DMS 273 (cell line): ENCODE data around the gene UCN2.
"Not testable (repeated sequence)": the region's sequence is repeated elsewhere in the genome, so short reads cannot be mapped to it uniquely, and the experiment has no call there.

Experiments
- DNase-seq: peaks from one replicate; lab custom pipeline; 2025; ENCODE audit not compliant: unreplicated experiment; lab: John Stamatoyannopoulos, UW

Gene UCN2

GRCh38 chr3:48543271-48543866 is 20.2 kb downstream of the UCN2 start:
- peak; percentile 89 for DNase-seq

DNA sequence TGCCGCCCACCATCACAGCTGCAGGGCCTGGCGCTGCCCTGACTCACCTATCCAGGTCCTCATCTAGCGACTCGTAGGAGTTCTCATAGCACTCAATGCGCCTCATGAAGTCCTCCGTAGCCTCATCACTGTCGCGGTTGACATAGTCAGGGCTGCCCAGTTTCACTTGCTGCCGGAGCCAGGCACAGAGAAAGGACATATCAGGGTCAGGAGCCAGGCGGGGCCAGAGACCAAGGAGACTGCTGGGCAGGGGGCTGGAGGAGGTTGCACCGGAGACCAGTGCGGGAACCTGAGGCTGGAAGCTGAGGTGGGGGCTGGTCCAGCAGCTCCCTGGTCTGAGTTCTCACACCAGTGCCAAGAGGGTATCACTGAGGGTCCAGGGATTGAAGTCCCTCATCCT is 25.1 kb downstream of the UCN2 start:
- no peak for DNase-seq

DNA sequence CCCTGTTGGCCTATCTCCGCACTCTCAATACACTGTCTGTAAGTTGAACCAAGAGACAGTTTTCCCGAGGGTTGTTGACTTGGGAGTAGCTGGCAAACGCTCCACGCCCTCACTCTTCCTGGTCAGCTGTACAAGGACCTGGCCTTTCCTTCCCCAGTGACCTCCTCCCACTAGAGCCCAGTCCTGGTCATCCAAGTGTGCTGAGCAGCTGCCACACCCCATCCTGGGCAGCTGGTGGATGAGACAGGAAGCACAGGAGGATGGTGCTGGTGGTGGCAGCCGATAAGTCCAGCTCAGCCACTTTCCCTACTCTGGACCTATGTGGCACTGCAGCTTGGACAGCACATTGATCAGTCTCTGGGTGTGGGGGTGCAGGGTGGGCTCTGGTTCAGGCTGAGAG is 26.8 kb downstream of the UCN2 start:
- DNase-seq: no peak

DNA sequence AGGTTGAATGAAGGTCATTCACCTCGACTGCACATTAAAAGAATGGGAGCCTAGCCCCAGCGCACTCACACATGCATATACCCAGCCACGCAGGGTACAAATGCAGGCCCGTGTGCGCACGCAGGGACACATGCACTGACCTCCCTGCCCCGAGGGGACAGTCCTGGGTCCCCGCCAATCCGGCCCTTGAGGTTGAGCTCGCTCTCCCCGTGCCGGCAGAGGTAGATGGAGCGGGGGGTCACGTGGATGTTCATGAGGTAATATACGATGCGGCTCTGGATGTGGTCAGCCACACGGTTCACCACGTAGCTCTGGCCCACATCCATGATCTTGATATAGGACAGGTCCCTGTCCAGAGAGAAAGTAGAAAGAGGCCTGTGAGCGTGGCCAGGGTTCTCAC is 27.5 kb downstream of the UCN2 start:
- DNase-seq: no peak

DNA sequence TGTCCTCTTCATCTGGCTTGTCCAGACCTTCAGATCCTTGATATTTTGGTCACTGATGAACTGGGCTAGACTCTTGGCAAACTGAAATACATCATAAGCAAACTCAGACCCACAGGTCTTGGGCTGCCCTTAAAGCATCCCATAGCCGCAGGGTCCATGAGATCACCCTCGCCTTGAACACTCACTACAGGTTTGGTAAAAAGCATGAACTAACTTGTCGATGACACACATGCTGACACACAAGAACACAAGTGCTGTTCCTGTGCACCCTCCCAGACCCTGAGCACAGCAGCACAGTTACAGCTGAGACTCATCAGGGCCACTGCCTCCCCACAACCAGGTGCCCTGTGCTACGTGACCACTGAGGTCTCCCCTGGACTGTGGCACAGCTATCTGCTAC is 28.0 kb downstream of the UCN2 start:
- DNase-seq: no peak

DNA sequence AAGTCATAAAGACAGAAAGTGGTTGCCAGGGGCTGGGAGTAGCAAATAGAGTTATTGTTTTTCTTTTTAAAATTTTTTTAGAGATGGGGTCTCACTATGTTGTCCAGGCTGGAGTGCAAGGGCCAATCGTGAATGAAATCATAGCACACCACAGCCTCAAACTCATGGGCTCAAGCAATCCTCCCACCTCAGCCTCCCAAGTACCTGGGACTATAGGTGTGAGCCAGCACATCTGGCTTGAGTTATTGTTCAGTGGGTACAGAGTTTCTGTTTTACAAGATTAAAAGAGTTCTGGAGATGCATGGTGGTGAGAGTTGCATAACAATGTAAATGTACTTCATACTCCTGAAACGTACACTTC is 30.6 kb downstream of the UCN2 start:
- DNase-seq: no peak

- no peak for DNase-seq
These were observed 31.2 kb downstream of the UCN2 start for GRCh38 chr3:48532271-48532976.

DNA sequence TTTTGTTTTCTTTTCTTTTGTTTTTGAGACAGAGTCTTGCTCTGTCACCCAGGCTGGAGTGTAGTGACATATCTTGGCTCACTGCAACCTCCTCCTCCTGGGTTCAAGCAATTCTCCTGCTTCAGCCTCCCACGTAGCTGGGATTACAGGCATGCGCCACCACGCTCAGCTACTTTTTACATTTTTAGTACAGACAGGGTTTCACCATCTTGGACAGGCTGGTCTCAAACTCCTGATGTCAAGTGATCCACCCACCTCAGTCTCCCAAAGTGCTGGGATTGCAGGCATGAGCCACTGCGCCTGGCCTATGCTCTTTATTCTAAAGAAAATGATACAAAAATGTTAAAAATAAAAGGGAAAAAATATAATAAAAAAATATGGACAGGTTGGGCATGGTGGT is 32.9 kb downstream of the UCN2 start:
- DNase-seq: not testable (repeated sequence)

GRCh38 chr3:48528754-48529153 is 34.8 kb downstream of the UCN2 start:
- DNase-seq: no peak

- no peak for DNase-seq
These were observed 35.5 kb downstream of the UCN2 start for GRCh38 chr3:48528048-48528447.

DNA sequence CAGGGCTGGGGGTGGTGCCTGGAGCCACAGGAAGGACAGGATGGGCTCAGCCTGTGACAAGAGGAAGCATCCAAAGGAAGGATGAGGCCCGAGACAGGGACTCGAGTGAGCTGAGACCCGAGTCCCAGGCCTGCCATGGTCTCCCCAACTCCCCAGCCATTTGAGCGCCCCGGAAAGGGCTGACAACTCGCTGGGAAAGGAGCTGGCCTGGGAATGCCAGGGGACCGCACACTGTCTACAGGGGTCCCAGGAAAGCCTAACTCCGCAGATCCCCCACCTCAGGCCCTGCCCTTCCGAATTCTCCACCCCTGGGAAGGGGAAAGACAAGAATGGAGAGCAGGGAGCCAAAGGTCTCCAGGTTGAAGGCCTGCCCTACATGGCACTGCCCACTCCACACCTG is 38.6 kb downstream of the UCN2 start:
- DNase-seq: no peak

DNA sequence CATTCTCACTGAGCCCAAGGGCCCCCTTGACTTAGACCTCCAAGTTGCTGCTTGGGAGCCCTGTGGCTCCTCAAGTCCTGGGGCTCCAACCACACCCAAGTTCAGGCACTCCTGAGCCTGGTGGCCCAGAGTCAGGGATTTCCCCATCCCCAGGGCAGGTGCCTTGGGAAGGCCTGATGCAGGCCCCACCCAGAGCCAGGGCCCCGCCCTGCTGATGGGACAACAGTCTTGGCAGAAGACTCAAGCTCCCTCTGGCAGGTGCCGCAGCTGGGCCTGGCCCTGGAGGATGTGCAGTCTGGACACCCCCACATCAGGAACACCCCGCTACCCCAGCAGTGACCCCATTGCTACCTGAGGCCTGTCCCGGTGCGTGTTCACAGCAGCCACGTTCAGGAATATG is 41.9 kb downstream of the UCN2 start:
- DNase-seq: no peak

DNA sequence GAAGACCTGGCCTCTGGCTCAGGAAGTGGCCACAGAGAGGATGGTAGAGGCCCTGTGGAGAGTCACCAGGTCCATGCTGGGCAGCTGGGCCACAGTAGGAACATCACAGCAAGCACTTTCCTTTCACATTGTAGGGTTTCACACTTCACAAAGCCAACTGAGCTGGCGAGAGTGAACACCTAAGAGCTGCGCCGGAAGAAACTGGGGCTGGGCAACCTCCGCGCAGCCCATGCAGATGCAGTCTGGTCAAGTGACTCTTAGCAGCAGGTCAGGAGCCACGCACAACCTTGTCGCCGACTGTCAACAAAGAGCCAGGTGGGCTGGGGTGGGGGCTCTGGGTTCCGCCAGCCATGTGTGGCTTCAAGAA is 44.3 kb downstream of the UCN2 start:
- DNase-seq: no peak

GRCh38 chr3:48518638-48519276 is 44.8 kb downstream of the UCN2 start:
- no peak for DNase-seq

DNA sequence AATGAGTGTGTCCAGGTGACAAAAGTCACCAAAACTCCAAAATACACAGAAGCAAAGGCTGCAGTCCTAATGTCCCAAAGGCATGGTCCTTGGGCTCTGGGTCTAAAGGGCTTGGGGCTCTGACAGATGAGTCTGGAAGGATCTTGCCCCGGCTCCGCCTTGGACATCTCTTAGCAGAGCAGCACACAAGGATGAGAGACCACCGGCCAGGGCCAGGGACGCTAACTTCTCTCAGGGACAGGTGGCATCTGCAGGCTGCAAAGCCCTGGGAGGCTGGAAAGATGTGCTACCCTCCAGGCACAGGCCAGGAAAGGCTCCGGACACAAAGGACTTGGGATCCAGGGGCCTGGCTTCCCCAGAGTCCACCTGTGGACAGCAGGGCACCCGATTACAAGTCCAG is 45.5 kb downstream of the UCN2 start:
- DNase-seq: no peak

GRCh38 chr3:48516571-48516970 is 47.0 kb downstream of the UCN2 start:
- DNase-seq: no peak

GRCh38 chr3:48514431-48515227 is 49.0 kb downstream of the UCN2 start:
- DNase-seq: no peak
